Iris pigment epithelial cell (primary cell): ENCODE results near the gene CEP41.

Experiments used
- DNase-seq: peaks from one replicate; pipeline ENCODE4 v3.0.0-alpha.2; 2011; ENCODE audit warnings: low read depth

CEP41 gene

GRCh38 chr7:130418306-130418705 lies 22.5 kb downstream of the CEP41 start:
- DNase-seq = no peak

- no peak for DNase-seq
Measured at GRCh38 chr7:130417213-130417612, 23.6 kb downstream of the CEP41 start.

- DNase-seq = no peak
Measured at GRCh38 chr7:130415006-130415405, 25.8 kb downstream of the CEP41 start.

- no peak for DNase-seq
Measured at GRCh38 chr7:130413201-130413600, 27.6 kb downstream of the CEP41 start.

- DNase-seq = no peak
Measured at GRCh38 chr7:130410868-130411541, 29.8 kb downstream of the CEP41 start.

- peak; percentile 56 for DNase-seq
Measured at GRCh38 chr7:130409712-130410072, 31.1 kb downstream of the CEP41 start.

GRCh38 chr7:130409067-130409711 lies 31.6 kb downstream of the CEP41 start:
- peak; percentile 72 for DNase-seq

- no peak for DNase-seq
Measured at GRCh38 chr7:130405003-130405402, 35.8 kb downstream of the CEP41 start.

- no peak for DNase-seq
Measured at GRCh38 chr7:130401578-130401977, 39.2 kb downstream of the CEP41 start.

GRCh38 chr7:130401101-130401500 lies 39.7 kb downstream of the CEP41 start:
- DNase-seq = no peak

- DNase-seq = peak; percentile 44
Measured at GRCh38 chr7:130400120-130400572, 40.7 kb downstream of the CEP41 start.

- no peak for DNase-seq
Measured at GRCh38 chr7:130398526-130399090, 42.2 kb downstream of the CEP41 start.

- DNase-seq = no peak
Measured at GRCh38 chr7:130397758-130398073, 43.1 kb downstream of the CEP41 start.

GRCh38 chr7:130397051-130397757 lies 43.6 kb downstream of the CEP41 start:
- no peak for DNase-seq

GRCh38 chr7:130396109-130396508 lies 44.7 kb downstream of the CEP41 start:
- no peak for DNase-seq

GRCh38 chr7:130395421-130395820 lies 45.4 kb downstream of the CEP41 start:
- DNase-seq = no peak

- no peak for DNase-seq
Measured at GRCh38 chr7:130394421-130395195, 46.2 kb downstream of the CEP41 start.

- no peak for DNase-seq
Measured at GRCh38 chr7:130393841-130394411, 46.9 kb downstream of the CEP41 start.

- peak; percentile 49 for DNase-seq
Measured at GRCh38 chr7:130393101-130393561, 47.7 kb downstream of the CEP41 start.

GRCh38 chr7:130390486-130390885 lies 50.3 kb downstream of the CEP41 start:
- DNase-seq = peak; percentile 29

- no peak for DNase-seq
Measured at GRCh38 chr7:130388671-130389070, 52.1 kb downstream of the CEP41 start.
